Kidney epithelial cell (primary cell): Measurements from ENCODE around the gene DAPK2. TPM values are rescaled to one million over a fixed set of nuclear protein-coding genes. Genes with fewer than 3 reads are reported as not detected.
"Not testable (repeated sequence)": the region's sequence is repeated elsewhere in the genome, so short reads cannot be mapped to it uniquely, and the experiment has no call there.

ENCODE experiments used
- DNase-seq: peaks from one replicate; pipeline ENCODE4 v3.0.0-alpha.2; 2010; ENCODE audit warnings: low read depth
- H3K27me3 ChIP-seq: 2 replicates; pipeline ENCODE4 v1.6.0; 2011; ENCODE audit warnings: low read length; ENCODE audit not compliant: control insufficient read depth, insufficient read depth
- H3K36me3 ChIP-seq: 2 replicates; pipeline ENCODE4 v1.5.1; 2011; ENCODE audit warnings: low read length; ENCODE audit not compliant: control insufficient read depth, insufficient read depth
- H3K4me3 ChIP-seq: 2 replicates; pipeline ENCODE4 v1.5.1; 2011; ENCODE audit warnings: low read depth, mild to moderate bottlenecking, control low read depth, low read length
- CTCF ChIP-seq: IDR thresholded peaks from 2 replicates; pipeline ENCODE4 v1.5.1; 2011; ENCODE audit warnings: mild to moderate bottlenecking, moderate library complexity, low read length, control low read depth, inconsistent platforms; ENCODE audit not compliant: insufficient read depth, poor library complexity, severe bottlenecking
- total RNA-seq: library from RNA; depleted of rRNA; stranded (reverse); fragments of >200 nt; gene quantifications from 2 replicates; pipeline ENCODE4 v1.2.3, GENCODE V29; 2015

Gene DAPK2
- total RNA-seq, 1 donor from 2014 or later, result 0.21 TPM

GRCh38 chr15:64060716-64061115, 14.4 kb upstream of the DAPK2 start:
- DNase-seq, result no peak
- Histone ChIP-seq H3K27me3 (no peaks in the 10 kb centered on the region), H3K4me3 (no peak overlapping the region), H3K36me3 (no peaks in the 10 kb centered on the region)
- TF ChIP-seq CTCF, result no peak

DNA sequence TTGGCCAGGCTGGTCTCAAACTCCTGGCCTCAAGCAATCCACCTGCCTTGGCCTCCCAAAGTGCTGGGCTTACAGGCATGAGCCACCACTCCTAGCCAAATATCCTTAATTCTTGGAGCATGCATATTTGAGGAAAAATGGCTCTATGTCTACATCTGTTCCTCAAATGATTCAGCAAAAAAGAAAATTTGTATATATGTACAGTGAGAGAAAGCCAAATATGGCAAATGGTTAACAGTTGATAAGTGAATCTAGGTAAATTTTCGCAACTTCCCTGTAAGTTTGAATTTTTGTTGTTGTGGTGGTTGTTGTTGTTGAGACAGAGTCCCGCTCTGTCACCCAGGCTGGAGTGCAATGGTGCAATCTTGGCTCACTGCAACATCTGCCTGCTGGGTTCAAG, 12.8 kb upstream of the DAPK2 start:
- not testable (repeated sequence) for H3K27me3 ChIP-seq, H3K4me3 ChIP-seq, H3K36me3 ChIP-seq, DNase-seq

GRCh38 chr15:64058279-64058678, 12.0 kb upstream of the DAPK2 start:
- Histone ChIP-seq H3K36me3 (no peaks in the 10 kb centered on the region), H3K27me3 (no peaks in the 10 kb centered on the region), H3K4me3 (no peak overlapping the region)
- TF ChIP-seq CTCF, result no peak
- no peak for DNase-seq

DNA sequence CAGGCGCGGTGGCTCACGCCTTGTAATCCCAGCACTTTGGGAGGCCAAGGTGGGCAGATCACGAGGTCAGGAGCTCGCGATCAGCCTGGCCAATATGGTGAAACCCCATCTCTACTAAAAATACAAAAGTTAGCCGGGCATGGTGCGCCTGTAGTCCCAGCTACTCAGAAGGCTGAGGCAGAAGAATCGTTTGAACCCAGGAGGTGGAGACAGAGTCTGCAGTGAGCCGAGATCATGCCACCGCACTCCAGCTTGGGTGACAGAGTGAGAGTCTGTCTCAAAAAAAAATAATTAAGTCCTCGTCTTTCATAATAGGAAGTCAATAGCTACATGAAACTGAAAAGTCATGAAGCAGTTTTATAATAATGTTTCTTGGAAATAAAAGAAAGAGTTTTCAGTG, 7.4 kb upstream of the DAPK2 start:
- not testable (repeated sequence) for H3K36me3 ChIP-seq, DNase-seq, H3K27me3 ChIP-seq, H3K4me3 ChIP-seq

DNA sequence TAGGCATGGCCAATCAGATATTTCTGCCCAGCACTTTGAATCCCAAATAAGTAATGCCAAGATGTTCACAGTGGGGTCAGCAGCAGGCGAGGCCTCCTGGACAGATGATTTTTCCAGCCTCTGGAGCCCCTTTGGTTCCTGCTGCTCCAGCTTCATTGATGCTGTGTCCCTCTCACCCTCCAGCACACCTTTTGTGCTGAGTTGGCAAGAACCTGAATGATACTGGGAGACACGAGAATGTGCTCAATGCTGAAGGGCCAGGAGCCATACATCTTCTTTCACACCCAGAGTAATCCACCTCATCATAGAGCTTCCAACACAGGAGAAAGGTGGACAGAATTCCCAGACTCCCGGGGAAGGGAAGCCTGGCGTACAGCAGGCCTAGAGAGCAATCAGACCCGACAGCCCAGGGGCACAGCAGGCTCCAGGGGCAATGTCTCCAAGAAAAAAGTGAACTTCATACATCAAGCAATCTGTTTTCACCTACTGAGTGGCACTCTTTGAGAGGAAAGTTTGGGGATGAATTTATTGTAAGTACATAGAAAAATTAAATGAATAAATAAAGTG, 6.7 kb upstream of the DAPK2 start:
- TF ChIP-seq CTCF, result no peak
- no peaks in the 10 kb centered on the region for H3K27me3 ChIP-seq
- no peak for DNase-seq

GRCh38 chr15:64051407-64052259, 5.3 kb upstream of the DAPK2 start:
- Histone ChIP-seq H3K36me3 (no peaks in the 10 kb centered on the region), H3K27me3 (peaks cover 5% of the 10 kb centered on the region), H3K4me3 (no peak overlapping the region)
- no peak for TF ChIP-seq CTCF
- no peak for DNase-seq

More for the DNA sequence above, 6.7 kb upstream of the DAPK2 start:
- no peak overlapping the region for H3K4me3 ChIP-seq
- H3K36me3 ChIP-seq, result no peaks in the 10 kb centered on the region

DNA sequence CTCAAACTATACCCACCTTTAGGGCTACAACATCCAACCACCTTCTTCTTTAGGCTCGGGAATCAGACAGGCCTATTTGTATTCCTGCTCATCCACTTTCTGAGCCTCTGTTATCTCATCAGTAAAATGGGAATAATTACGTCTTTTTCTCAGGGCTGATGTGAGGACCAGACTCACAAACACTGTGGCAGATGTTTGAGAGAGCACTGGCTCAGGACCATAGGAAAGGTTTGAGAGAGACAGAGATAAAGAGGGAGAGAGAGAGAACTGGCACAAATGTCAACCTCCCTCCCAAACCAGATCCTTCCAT, 4.8 kb upstream of the DAPK2 start:
- peaks cover 5% of the 10 kb centered on the region for H3K27me3 ChIP-seq
- H3K4me3 ChIP-seq, result no peak overlapping the region
- TF ChIP-seq CTCF, result no peak
- no peak for DNase-seq
- no peaks in the 10 kb centered on the region for H3K36me3 ChIP-seq
